ENCODE measurements around the gene OTULIN.

Gene OTULIN

GRCh38 chr5:14720236-14720923 is 55.9 kb downstream of the OTULIN start:
- no peak overlapping the region for H3K4me3 ChIP-seq (ENCODE audit: low read depth, low read length)
- no peak for TF ChIP-seq CTCF (IDR thresholded peaks at IDR 0.05; ENCODE audit: low read depth, low read length)
- in situ Hi-C loops (cut with HindIII; ENCODE audit: low sequenced_read_pairs), result no loop called here
- peak; percentile 64 for DNase-seq (ENCODE audit: low read depth, low spot score)

GRCh38 chr5:14721990-14722656 is 57.6 kb downstream of the OTULIN start:
- in situ Hi-C loops (cut with HindIII; ENCODE audit: low sequenced_read_pairs), result no loop called here
- no peak overlapping the region for H3K4me3 ChIP-seq (ENCODE audit: low read depth, low read length)
- no peak for DNase-seq (ENCODE audit: low read depth, low spot score)
- TF ChIP-seq CTCF (IDR thresholded peaks at IDR 0.05; ENCODE audit: low read depth, low read length), result no peak

- DNase-seq (ENCODE audit: low read depth, low spot score), result no peak
- no peak for TF ChIP-seq CTCF (IDR thresholded peaks at IDR 0.05; ENCODE audit: low read depth, low read length)
- in situ Hi-C loops (cut with HindIII; ENCODE audit: low sequenced_read_pairs), result no loop called here
These were observed 58.4 kb downstream of the OTULIN start for GRCh38 chr5:14722923-14723322.

GRCh38 chr5:14723701-14724132 is 59.2 kb downstream of the OTULIN start:
- no peak overlapping the region for H3K4me3 ChIP-seq (ENCODE audit: low read depth, low read length)
- in situ Hi-C loops (cut with HindIII; ENCODE audit: low sequenced_read_pairs), result no loop called here
- DNase-seq (ENCODE audit: low read depth, low spot score), result no peak
- no peak for TF ChIP-seq CTCF (IDR thresholded peaks at IDR 0.05; ENCODE audit: low read depth, low read length)

More at GRCh38 chr5:14722923-14723322, 58.4 kb downstream of the OTULIN start:
- no peak overlapping the region for H3K4me3 ChIP-seq (ENCODE audit: low read depth, low read length)

- no peak for DNase-seq (ENCODE audit: low read depth, low spot score)
- no peak for TF ChIP-seq CTCF (IDR thresholded peaks at IDR 0.05; ENCODE audit: low read depth, low read length)
- in situ Hi-C loops (cut with HindIII; ENCODE audit: low sequenced_read_pairs), result no loop called here
- no peak overlapping the region for H3K4me3 ChIP-seq (ENCODE audit: low read depth, low read length)
These were observed 60.1 kb downstream of the OTULIN start for GRCh38 chr5:14724633-14725032.

GRCh38 chr5:14726066-14726838 is 61.7 kb downstream of the OTULIN start:
- peak; percentile 46 for DNase-seq (ENCODE audit: low read depth, low spot score)

More at GRCh38 chr5:14726066-14726838, 61.7 kb downstream of the OTULIN start:
- no peak overlapping the region for H3K4me3 ChIP-seq (ENCODE audit: low read depth, low read length)
- no peak for TF ChIP-seq CTCF (IDR thresholded peaks at IDR 0.05; ENCODE audit: low read depth, low read length)
- in situ Hi-C loops (cut with HindIII; ENCODE audit: low sequenced_read_pairs), result no loop called here

All from astrocyte of the spinal cord (primary cell).